Activated T-helper 2 cell treated with anti-CD3 and anti-CD28 coated beads, Interferon-gamma antibody, Interleukin-2, Interleukin-4, amounts not matched to agents 10 μg/mL and 5 μg/mL and 100 μg/mL, durations not matched to agents 14 hours and 24 hours and 36 hours (primary cell): ENCODE results near the gene ZDHHC24. TPM values are rescaled to one million over a fixed set of nuclear protein-coding genes. Genes with fewer than 3 reads are reported as not detected.

ENCODE experiments used
- total RNA-seq: library from RNA; stranded (reverse); gene quantifications from 2 replicates; pipeline ENCODE4 v1.2.3, GENCODE V29; 2022

ZDHHC24 gene
- total RNA-seq, 1 donor from 2014 or later: 14.0 TPM

Other genes starting within 250 kb of the ZDHHC24 start
- gene CD248, start 229.0 kb downstream of the ZDHHC24 start, total RNA-seq: not detected in 2 replicates
- 1.5 and 1.6 TPM in 2 replicates for gene RIN1, start 209.6 kb downstream of the ZDHHC24 start, total RNA-seq
- 45.1 and 46.0 TPM in 2 replicates for gene BRMS1, start 200.9 kb downstream of the ZDHHC24 start, total RNA-seq
- gene B4GAT1, start 198.4 kb downstream of the ZDHHC24 start, total RNA-seq: 10.5 and 11.0 TPM in 2 replicates
- 18.7 and 19.1 TPM in 2 replicates for gene SLC29A2, start 174.3 kb downstream of the ZDHHC24 start, total RNA-seq
- 0.09 and 0.16 TPM in 2 replicates for gene NPAS4, start 125.0 kb downstream of the ZDHHC24 start, total RNA-seq
- gene MRPL11, start 107.2 kb downstream of the ZDHHC24 start, total RNA-seq: 92.9 and 96.1 TPM in 2 replicates
- 14.6 and 15.7 TPM in 2 replicates for gene PELI3, start 79.1 kb downstream of the ZDHHC24 start, total RNA-seq
- gene DPP3, start 65.6 kb downstream of the ZDHHC24 start, total RNA-seq: 109 and 119 TPM in 2 replicates
- gene BBS1, start 35.4 kb downstream of the ZDHHC24 start, total RNA-seq: 12.6 and 14.9 TPM in 2 replicates
- gene ACTN3, start 855 bp upstream of the ZDHHC24 start, total RNA-seq: 0.07 and 0.14 TPM in 2 replicates
- 0.73 and 0.85 TPM in 2 replicates for gene CTSF, start 22.6 kb upstream of the ZDHHC24 start, total RNA-seq
- gene CCDC87, start 47.0 kb upstream of the ZDHHC24 start, total RNA-seq: 0.09 and 0.14 TPM in 2 replicates
- gene CCS, start 47.1 kb upstream of the ZDHHC24 start, total RNA-seq: 30.4 and 31.1 TPM in 2 replicates
- 188 and 197 TPM in 2 replicates for gene RBM14, start 70.6 kb upstream of the ZDHHC24 start, total RNA-seq
- 125 and 129 TPM in 2 replicates for gene RBM4, start 92.7 kb upstream of the ZDHHC24 start, total RNA-seq
- 16.5 and 18.4 TPM in 2 replicates for gene RBM4B, start 131.8 kb upstream of the ZDHHC24 start, total RNA-seq
- gene SPTBN2, start 183.2 kb upstream of the ZDHHC24 start, total RNA-seq: 0.73 and 0.99 TPM in 2 replicates